ENCODE results near the gene PHF12.

DNA sequence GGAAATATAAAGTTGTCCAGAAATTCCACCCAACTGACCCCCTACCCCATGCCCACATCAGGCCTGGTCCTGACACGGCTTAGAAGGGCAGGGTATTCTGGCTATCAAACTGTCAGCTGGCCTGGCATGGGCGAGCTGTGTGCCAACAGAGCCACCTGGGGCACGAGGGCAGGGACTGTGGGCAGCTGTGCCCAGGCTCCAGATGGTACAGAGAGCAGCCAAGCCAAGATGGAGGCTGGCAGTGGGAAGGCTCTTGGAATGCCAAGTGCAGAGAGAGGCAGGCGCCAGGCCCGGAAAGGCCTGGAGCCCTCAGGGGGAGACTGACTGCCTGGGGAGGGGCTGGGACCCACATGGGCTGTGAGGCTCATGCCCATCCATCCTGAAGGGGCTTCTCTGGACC is 24.3 kb upstream of the PHF12 start:
- TF ChIP-seq POLR2A (IDR thresholded peaks at IDR 0.05) (no peak), POLR2AphosphoS5 (IDR thresholded peaks at IDR 0.05) (no peak), EP300 (IDR thresholded peaks at IDR 0.05) (no peak)
- TF ChIP-seq, protein P1, sequence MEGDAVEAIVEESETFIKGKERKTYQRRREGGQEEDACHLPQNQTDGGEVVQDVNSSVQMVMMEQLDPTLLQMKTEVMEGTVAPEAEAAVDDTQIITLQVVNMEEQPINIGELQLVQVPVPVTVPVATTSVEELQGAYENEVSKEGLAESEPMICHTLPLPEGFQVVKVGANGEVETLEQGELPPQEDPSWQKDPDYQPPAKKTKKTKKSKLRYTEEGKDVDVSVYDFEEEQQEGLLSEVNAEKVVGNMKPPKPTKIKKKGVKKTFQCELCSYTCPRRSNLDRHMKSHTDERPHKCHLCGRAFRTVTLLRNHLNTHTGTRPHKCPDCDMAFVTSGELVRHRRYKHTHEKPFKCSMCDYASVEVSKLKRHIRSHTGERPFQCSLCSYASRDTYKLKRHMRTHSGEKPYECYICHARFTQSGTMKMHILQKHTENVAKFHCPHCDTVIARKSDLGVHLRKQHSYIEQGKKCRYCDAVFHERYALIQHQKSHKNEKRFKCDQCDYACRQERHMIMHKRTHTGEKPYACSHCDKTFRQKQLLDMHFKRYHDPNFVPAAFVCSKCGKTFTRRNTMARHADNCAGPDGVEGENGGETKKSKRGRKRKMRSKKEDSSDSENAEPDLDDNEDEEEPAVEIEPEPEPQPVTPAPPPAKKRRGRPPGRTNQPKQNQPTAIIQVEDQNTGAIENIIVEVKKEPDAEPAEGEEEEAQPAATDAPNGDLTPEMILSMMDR (IDR thresholded peaks at IDR 0.05), result no peak

Data from upper lobe of left lung (tissue), 4 donors.